HEK293T (cell line): ENCODE data around the gene PPP2R5C.

Source experiments
- CTCF ChIA-PET: fragments of 350-600 bp; formaldehyde crosslinking; extraction: SDS; loops from one replicate; lab custom pipeline; 2021; ENCODE audit warnings: antibody characterized with exemption, inconsistent platforms; lab: Yijun Ruan, JAX
- POLR2A ChIA-PET: fragments of 350-600 bp; formaldehyde crosslinking; extraction: SDS; loops from one replicate; lab custom pipeline; 2020; ENCODE audit warnings: antibody characterized with exemption, inconsistent platforms; lab: Yijun Ruan, JAX
- DNase-seq: peaks from one replicate; pipeline ENCODE4 v3.0.0; 2012; ENCODE audit warnings: mixed read lengths; ENCODE audit errors: extremely low spot score
- ARNT ChIP-seq: fragments of 450-650 bp; IDR thresholded peaks from 2 replicates; pipeline ENCODE4 v1.6.1; 2017; ENCODE audit warnings: mild to moderate bottlenecking
- BHLHE40 ChIP-seq: fragments of 450-650 bp; IDR thresholded peaks from 2 replicates; pipeline ENCODE4 v1.6.1; 2016; ENCODE audit warnings: mild to moderate bottlenecking, moderate library complexity, borderline replicate concordance
- CTBP1 ChIP-seq: fragments of 450-650 bp; IDR thresholded peaks from 2 replicates; pipeline ENCODE4 v1.6.1; 2016; ENCODE audit warnings: borderline replicate concordance
- ELF4 ChIP-seq: fragments of 450-650 bp; IDR thresholded peaks from 2 replicates; pipeline ENCODE4 v1.6.1; 2017; ENCODE audit warnings: antibody characterized with exemption
- FOXA1 ChIP-seq: fragments of 450-650 bp; IDR thresholded peaks from 2 replicates; pipeline ENCODE4 v1.6.1; 2016; ENCODE audit warnings: mild to moderate bottlenecking
- FOXK2 ChIP-seq: fragments of 450-650 bp; IDR thresholded peaks from 2 replicates; pipeline ENCODE4 v1.6.1; 2016; ENCODE audit warnings: mild to moderate bottlenecking
- FOXM1 ChIP-seq: fragments of 450-650 bp; IDR thresholded peaks from 2 replicates; pipeline ENCODE4 v1.6.1; 2017; ENCODE audit warnings: mild to moderate bottlenecking, borderline replicate concordance
- HDGF ChIP-seq: fragments of 450-650 bp; IDR thresholded peaks from 2 replicates; pipeline ENCODE4 v1.6.1; 2017; ENCODE audit warnings: antibody characterized with exemption, borderline replicate concordance
- L3MBTL2 ChIP-seq: fragments of 450-650 bp; conservative IDR thresholded peaks from 2 replicates; pipeline ENCODE4 v1.6.1; 2016; ENCODE audit warnings: mild to moderate bottlenecking
- LEF1 ChIP-seq: fragments of 450-650 bp; IDR thresholded peaks from 2 replicates; pipeline ENCODE4 v1.6.1; 2017; ENCODE audit warnings: mild to moderate bottlenecking, borderline replicate concordance
- NFRKB ChIP-seq: fragments of 450-650 bp; IDR thresholded peaks from 2 replicates; pipeline ENCODE4 v1.6.1; 2016; ENCODE audit warnings: mild to moderate bottlenecking, moderate library complexity
- SP1 ChIP-seq: fragments of 450-650 bp; IDR thresholded peaks from 2 replicates; pipeline ENCODE4 v1.6.1; 2017
- SUZ12 ChIP-seq: fragments of 450-650 bp; IDR thresholded peaks from 2 replicates; pipeline ENCODE4 v1.6.1; 2016; ENCODE audit warnings: mild to moderate bottlenecking
- TARDBP ChIP-seq: fragments of 450-650 bp; IDR thresholded peaks from 2 replicates; pipeline ENCODE4 v1.6.1; 2016
- ZNF384 ChIP-seq: fragments of 450-650 bp; IDR thresholded peaks from 2 replicates; pipeline ENCODE4 v1.6.1; 2016
- TF ChIP-seq, protein P1 (sequence below): fragments of 450-650 bp; IDR thresholded peaks from 2 replicates; pipeline ENCODE4 v1.6.1; 2016

PPP2R5C gene

DNA sequence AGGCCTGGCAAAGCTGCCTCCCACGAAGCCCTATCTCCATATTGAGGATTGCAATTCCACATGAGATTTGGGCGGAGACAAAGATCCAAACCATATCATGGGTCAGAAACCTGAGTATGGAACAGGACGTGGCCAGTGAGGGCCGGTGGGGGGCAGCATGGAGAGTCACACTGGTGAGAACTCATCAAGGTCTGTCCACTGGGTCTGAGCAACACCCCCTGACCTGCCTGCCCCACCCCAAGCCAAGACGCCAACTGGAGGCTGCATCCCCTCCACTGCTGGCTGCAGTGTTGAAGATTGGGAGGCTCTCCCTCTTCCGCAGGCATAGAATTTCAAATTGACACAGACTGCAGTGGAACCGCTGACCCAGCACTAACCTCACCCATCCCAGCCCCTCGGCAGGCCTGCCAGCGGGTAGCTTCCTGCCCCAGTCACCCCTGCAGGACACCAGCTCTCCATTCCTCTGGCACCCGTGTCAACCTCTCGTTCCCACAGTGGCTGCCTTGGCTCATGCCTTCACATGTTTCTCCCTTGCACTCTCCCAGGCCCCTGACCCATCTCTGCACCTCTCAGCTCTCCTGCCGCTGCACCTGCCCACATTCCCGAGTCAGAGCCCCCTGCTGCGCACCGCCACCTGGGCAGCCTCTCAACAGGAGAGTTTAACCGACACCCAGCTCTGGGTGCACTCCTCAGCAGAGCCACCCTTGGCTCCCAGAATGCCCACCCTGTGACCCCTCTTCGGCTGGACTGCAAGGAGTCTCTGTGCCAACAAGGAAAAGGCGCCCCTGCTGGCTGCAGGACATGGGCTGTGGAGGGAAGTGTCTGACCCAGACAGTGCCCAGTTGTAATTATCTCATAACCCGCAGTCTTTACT is 45.2 kb upstream of the PPP2R5C start:
- ChIA-PET CTCF (interaction anchor here (0.6 to 1.4 kb wide), 2 partner anchors 9 to 348 kb away, joined by 3 to 4 read pairs; no protein-coding TSS in a partner anchor), POLR2A (no interaction called here)
- TF ChIP-seq LEF1 (no peak), FOXA1 (no peak), BHLHE40 (no peak), SUZ12 (no peak), ZNF384 (no peak), ELF4 (no peak), HDGF (no peak), ARNT (no peak), FOXK2 (no peak), CTBP1 (no peak), FOXM1 (no peak), SP1 (no peak), L3MBTL2 (no peak), NFRKB (no peak), TARDBP (no peak)
- TF ChIP-seq, protein P1, sequence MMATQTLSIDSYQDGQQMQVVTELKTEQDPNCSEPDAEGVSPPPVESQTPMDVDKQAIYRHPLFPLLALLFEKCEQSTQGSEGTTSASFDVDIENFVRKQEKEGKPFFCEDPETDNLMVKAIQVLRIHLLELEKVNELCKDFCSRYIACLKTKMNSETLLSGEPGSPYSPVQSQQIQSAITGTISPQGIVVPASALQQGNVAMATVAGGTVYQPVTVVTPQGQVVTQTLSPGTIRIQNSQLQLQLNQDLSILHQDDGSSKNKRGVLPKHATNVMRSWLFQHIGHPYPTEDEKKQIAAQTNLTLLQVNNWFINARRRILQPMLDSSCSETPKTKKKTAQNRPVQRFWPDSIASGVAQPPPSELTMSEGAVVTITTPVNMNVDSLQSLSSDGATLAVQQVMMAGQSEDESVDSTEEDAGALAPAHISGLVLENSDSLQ, result no peak
- DNase-seq, result no peak

DNA sequence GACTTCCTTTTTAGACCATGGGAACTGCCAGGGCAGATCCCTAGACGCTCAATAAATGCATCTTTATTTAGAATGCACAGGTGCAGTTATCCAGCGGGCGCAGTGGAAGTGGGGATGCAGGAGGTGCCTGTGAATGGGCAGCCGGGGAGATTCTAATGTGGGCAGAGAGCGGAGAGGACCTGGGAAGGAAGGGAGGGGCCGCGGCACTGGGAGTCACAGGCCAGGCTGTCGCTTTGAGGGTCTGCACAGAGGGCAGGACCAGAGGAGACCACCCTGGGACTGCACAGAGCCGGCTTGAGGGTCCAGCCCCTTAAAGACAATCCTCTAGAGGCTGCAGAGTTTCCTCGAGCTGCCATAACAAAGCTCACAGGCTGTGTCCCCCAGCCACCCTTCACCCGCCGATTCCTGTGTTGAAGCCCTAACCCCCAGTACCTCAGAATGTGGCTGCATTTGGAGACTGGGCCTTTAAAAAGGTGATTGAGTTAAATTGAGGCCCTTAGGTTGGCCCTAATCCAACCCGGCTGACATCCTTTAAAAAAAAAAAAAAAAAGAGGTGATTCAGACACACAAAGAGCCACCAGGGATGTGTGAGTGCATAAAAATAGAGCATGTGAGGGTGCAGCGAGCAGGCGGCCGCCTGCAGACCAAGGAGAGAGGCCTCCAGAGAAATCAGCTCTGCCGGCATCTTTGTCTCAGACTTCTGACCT is 44.4 kb upstream of the PPP2R5C start:
- no peak for DNase-seq
- TF ChIP-seq HDGF (no peak), SP1 (no peak), FOXA1 (no peak), LEF1 (no peak), L3MBTL2 (no peak), BHLHE40 (no peak), NFRKB (no peak), FOXM1 (no peak), FOXK2 (no peak), SUZ12 (no peak), ZNF384 (no peak), ELF4 (no peak), CTBP1 (no peak)
- TF ChIP-seq, protein P1, result no peak
- CTCF ChIA-PET, result interaction anchor here (0.6 kb wide), 1 partner anchor 347 kb away, joined by 3 read pairs; no protein-coding TSS in a partner anchor
- POLR2A ChIA-PET, result no interaction called here

- POLR2A ChIA-PET, result no interaction called here
- CTCF ChIA-PET, result no interaction called here
- DNase-seq, result no peak
- TF ChIP-seq CTBP1, result no peak
Observed at GRCh38 chr14:101717663-101718490, 43.6 kb upstream of the PPP2R5C start.

DNA sequence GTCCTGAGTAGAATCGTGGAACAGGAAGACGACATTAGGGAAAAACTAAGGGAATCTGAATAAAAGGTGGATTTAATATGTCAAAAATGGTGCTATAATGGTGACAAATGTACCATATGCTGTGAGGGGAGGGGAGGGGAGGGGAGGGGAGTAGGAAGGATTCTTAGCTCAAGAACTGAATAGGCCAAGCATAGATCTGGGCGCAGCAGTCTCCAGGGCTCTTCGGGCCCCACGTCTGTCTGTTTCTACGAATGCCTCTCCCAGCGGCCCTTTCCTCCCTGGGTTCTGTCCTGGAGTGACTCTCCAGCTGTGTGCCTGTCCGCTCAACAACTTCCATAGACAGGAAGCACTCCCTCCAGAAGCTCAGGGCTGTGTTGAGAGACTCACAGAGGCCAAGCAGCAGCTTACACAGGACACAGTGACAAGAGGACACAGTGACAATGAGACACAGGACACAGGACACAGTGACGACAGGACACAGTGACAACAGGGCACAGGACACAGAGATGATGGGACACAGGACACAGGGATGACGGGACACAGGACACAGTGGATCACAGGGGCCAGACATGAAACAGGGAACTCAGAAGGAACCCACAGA is 42.4 kb upstream of the PPP2R5C start:
- POLR2A ChIA-PET, result no interaction called here
- CTCF ChIA-PET, result interaction anchor here (0.6 to 0.8 kb wide), 2 partner anchors 9 to 12 kb away, joined by 3 to 4 read pairs; no protein-coding TSS in a partner anchor
- no peak for DNase-seq
- TF ChIP-seq ELF4 (no peak), NFRKB (no peak), SUZ12 (no peak), CTBP1 (no peak), L3MBTL2 (no peak), ZNF384 (no peak), SP1 (no peak), TARDBP (no peak), ARNT (no peak), FOXM1 (no peak), HDGF (no peak), BHLHE40 (no peak), FOXK2 (no peak), LEF1 (no peak), FOXA1 (no peak)
- TF ChIP-seq, protein P1, result no peak

GRCh38 chr14:101719708-101720107 is 41.8 kb upstream of the PPP2R5C start:
- no peak for TF ChIP-seq LEF1
- TF ChIP-seq ELF4, result no peak
- no peak for DNase-seq
- ChIA-PET CTCF (interaction anchor here (0.6 to 1.0 kb wide), 2 partner anchors 9 to 12 kb away, joined by 3 read pairs; no protein-coding TSS in a partner anchor), POLR2A (no interaction called here)
